Stimulated activated CD8-positive, alpha-beta memory T cell treated with anti-CD3 and anti-CD28 coated beads, Interleukin-12 subunit alpha, Interleukin-12 subunit beta, amount 100 ng/mL, for 4 hours (primary cell): ENCODE results near the gene PPARA.
"Not testable (repeated sequence)": the region's sequence is repeated elsewhere in the genome, so short reads cannot be mapped to it uniquely, and the experiment has no call there.

Source experiments
- DNase-seq: peaks from one replicate; pipeline ENCODE4 v3.0.0-alpha.2; 2020; ENCODE audit warnings: low read depth

The PPARA gene

DNA sequence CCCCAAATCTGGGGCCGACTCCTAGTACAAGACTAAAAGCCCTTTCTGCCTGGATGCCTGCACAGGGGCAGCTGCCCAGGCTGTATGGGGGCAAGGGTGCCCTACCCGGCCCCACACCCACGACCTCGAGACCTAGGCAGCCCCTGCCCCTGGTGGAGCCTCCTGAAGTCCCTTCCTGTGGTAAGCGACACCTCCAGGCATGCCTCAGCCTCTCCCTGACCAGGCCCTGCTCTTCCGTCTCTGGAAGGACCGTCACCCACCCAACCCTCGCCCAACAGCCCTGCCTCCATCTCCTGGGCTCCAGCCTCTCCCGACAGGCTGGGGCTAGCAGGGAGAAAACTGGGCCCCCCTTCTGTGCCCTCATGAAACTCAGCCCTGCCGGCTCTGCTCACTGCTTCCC is 22.8 kb upstream of the PPARA start:
- DNase-seq = no peak

DNA sequence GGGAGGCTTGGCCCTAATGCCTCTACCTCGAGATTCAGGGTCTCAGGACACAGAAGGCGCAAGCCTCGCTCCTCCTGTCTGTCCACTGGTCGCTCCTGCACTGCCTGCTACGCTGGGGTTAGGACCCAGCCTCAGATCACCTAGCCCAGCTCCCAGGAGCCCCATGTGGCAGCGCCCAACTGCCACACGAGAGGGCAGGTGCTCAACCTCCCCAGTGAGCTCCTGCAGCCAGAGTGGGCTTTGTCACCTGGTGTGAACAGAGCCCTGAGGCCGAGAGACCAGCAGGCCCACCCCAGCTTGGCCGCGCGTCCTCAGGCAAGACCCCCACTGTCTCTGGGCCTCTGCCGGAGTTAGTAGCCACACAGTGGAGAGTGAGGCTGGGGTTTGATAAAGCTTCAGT is 21.7 kb upstream of the PPARA start:
- no peak for DNase-seq

DNA sequence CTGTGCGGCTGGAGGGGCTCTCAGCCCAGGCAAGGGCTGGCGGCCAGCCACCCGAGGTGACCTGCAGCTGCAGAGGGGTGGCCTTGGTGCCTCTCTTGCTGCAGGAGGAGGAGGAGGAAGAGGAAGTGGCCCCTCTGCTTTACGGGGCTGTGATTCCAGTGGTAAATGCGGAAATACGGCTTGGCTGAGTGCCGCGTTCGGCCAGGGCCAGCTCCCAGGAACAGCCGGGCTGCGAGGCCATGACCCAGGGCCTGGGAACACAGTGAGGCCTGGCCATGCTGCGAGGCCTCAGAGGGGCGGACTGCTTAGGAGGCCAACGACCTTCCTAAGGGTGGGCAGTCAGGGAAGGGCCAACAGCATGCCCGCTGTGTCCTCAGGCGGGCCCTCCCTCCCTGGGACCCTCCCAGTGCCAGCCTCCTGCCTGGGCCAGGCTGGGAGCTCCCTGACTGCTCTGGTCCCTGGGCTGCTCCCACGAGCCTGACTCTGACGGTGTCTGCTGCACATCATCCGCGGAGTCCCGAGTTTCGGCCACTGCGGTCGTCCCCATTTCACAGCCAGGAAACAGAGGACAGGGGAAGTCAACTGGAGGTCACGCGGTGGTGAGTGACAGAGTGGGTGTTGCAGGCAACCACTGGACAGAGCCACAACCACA is 20.8 kb upstream of the PPARA start:
- no peak for DNase-seq

DNA sequence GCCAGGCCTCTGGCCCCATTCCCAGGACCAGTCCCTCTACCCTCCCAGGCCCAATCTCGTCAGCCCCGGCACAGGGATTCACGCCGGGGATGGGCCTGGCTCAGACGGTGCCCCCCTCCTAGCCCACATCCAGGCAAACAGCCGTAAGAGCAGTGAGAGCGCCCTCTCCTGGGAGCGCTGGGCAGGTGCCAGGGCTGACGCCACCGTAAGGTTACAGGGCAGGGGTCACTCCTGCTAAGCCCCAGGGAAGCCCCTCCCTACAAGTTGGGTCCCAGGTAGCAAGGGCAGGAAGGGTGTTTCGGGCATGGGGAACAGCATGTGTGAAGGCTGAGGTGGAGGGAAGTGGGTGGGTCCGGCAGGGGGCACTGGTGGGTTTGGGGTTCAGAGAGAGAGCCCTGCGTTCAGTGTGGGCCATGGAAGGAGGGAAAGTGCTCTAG is 19.2 kb upstream of the PPARA start:
- no peak for DNase-seq

DNA sequence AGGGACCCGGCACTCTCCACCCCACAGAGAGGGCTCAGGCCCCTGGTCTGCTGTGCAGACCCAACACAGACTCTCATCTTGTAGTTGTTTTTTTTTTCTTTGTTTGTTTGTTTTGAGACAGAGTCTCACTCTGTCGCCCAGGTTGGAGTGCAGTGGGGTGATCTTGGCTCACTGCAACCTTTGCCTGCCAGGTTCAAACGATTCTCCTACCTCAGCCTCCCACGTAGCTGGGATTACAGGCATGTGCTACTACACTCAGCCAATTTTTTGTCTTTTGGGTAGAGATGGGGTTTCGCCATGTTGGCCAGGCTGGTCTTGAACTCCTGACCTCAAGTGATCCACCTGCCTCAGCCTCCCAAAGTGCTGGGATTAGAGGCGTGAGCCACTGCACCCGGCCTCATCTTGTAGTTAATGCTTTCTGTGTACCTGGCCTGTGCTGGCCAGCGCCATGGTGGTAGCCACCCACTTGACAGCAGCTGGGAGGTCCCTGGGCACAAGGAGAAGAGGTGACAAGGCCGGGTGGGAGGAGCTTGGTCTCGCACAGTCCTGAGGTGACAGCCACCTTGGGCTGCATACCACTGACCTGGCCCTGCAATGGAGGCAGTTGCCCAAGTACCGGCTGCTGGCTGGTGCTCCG is 18.0 kb upstream of the PPARA start:
- not testable (repeated sequence) for DNase-seq

DNA sequence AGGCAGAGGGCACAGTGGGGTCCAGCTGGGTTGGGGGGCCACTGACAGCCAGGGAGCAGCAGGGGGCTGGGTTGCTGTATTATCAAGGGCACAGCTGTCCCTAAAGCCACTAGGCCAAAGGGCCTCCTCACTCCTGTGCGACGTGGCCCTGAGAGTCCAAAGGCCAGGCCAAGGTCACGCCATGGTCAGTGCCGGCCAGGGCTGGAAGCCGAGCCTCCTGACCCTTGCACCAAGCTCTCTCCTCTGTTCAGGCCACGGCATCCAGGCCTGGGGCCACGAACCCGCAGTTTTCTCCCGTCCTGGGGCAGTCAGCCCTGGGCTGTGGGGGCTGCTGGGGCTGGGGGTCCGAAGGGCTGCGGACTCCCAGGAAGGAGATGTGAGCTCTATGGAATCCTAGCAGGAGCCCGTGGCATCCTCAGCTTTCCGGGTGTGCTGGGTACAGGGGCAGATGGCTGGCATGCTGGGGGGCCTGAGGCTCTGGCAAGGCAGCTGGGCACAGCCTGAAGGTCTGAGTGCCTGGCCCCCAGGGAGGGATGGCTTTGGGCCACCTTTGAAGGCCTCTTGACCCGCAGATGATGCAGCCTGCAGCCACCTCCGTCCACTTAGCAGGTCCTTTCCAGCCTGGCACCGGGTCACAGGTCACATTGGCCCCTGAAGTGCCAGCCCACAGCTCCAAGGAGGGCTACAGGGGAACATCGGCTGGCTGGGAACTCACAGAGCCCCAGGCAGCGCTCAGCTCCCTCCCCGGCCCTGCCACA is 17.3 kb upstream of the PPARA start:
- DNase-seq = no peak

DNA sequence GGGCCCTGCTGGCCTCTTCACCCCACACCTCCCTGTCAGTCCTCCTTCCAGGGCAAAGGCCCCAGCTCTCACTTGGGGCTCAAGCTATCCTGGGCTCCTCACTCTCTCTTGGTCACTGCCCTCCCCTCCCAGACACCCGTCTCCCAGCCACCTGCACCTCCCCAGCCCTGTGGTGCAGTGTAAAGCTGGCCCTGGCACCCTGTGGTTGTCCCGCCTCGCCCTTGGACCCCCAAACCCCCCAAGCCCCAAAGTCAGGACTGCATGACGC is 16.8 kb upstream of the PPARA start:
- no peak for DNase-seq

DNA sequence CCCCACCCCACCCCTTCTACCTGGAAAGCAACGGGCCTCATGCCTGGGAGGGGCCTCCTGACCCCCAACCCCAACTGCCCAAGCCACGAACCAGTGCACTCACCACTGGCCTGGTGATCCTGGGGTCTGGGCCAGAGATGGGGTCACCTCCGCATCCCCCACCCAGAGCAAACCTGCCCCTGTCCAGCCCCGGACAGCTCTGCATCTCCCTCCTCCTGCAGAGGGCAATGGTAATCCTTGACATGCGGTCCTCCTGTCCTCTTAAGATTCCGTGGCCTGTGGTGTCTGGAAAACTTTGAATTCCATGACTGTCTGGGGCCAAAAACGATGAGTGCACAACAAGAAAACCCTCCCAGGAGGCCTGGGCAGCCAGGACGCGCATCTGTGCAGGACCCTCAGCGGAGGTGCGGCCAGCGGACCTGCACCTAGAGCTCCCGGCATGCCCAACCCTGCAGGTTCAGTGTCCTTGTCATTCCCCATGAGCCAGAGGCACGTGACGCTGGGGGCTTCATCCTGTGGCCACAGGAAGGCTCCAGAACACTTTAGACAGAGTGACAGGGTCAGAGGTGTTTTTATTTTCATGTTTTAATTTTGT is 16.1 kb upstream of the PPARA start:
- no peak for DNase-seq

DNA sequence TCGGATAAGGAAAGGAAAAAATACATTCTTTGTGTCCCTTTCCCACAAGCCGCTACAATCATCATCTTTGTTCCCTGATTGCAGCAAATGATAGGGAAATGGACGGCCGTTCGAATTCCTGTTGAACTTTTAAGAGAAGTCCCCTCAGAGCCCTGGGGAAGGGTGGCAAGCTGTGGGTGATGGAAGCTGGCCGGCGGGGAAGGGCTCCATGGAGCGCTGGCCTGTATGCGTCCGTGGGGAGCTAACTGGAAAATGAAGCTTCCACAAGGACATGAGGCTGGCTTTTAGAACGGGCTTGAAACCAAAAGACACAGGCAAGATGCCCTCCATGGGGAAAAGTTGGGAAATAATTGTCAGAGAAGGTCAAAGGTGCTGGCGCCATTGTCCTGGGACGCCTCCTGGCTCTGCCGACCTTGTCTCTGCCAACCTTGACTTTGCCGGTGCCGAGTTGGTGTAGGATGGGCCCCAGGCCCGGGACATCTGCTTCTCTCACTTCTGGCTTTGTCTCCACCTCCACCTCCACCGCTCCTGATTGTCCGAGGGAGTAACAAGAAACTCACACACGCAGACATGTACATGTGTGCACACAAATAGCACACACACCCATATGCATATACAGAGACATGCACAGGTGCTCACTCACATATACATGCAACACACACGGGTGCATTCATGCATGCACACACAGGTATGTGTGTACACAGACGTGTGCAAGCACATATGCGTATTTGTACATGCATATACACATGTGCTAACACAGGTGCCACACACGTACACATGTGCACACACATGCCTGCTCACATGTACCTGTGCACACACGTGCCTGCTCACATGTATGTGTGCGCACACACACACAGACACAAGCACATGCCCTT is 14.5 kb upstream of the PPARA start:
- no peak for DNase-seq

DNA sequence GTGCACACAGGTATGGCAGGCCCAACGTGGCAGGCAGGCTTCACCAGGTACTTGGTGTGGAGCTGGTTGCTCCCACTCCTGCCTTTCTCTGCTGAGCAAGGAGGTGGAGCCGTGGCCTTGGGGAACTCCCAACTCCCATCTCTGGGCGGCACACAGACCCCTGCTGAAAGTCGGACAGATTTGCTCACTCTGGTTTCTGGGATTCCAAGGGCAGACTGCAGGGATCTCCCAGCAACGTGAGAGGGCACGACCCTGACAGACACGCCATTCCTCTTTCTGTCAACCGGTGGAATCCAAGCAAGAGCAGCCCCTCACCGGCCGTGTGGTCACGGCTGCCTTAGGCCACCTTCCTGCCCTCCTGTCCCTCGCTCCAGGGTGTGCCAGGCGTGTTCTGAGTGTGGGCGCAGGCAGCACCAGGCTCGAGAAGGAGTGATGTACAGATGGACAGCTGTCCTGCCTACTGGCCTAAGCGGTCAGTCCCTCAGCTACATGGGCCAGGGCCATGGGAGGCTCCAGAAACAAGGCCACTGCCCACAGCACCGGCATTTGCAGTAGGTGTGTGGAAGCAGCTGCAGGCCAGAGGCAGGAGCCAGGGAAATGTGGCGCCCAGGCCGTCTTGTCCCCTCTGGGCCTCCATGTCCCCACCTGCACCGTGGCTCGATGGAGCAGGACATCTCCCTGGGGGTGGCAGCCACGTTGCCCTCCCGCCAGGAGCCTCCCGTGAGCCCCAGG is 13.7 kb upstream of the PPARA start:
- DNase-seq = no peak

DNA sequence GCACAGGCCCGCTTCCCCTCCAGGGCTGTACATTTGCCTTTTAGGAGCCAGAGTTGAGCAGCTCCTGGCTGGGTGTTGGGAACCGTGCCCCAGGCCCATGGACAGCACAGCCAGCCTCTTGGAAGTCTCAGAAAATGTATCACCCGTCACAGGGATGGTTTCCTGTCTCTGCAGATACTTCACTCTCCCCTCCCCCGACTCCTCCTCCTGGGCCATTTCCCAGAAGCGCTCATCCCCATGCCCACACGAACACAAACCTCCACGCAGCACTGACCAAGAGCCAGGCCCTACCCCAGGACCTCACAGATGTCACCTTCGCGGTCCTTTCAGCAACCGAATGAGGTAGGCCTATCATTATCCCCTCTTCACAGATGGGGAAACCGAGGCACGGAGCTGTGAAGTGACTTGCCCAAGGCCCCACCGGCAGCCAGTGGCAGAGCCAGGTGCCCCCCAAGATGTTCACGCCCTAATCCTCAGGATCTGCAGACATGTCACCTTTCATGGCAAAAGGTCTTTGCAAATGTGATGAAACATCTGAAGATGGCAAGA is 13.0 kb upstream of the PPARA start:
- DNase-seq = no peak

DNA sequence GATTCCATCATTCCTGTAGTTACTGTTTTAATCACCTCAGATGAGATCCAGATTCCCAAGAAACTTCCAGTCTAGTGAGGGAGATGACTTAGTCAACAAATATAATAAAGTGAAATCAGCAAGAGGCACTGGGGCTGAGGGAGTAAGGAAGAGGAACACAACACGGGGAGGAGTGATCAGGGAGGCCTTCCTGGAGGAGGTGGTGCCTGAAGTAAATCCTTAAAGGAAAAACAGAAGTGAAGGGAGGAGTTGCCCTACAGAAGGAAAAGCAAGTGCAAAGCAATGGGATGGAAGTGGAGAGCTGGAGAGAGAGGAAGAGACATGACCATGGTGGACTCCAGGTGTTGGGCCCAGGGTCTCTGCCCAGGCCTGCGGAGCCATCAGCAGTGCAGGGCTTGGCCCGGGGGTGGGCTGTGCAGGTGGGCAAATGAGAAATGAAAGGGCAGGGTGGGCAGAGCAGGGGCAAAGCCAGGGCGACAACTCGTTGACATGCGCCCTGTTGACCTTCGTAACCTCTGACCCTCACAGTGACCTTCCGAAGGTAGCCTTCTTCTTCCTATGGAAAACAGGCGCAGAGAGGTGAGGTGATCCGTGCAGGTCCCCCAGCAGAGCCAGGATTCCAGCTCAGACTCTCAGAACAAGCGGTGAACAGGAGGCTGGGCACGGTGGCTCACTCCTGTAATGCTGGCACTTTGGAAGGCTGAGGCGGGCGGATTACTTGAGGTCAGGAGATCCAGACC is 12.1 kb upstream of the PPARA start:
- no peak for DNase-seq

DNA sequence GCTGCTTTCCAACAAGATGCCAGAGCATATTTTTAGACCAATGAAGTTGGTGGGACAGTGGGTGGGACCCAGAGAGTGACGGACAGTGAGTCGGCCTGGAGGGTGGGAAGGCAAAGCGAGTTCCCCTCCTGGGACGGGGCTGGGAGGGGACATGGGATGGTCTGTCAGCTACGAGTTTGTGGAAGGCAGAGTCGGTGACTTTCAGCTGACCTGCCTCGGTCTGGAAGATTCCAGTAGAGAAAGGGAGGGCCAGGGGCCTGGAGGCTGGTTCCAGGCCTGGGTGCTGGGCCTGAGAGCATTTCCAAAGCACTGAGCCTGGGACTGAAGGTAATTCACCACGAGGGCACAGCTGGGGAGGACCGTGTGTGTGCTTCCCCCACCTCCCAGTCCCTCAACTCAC is 10.9 kb upstream of the PPARA start:
- not testable (repeated sequence) for DNase-seq

DNA sequence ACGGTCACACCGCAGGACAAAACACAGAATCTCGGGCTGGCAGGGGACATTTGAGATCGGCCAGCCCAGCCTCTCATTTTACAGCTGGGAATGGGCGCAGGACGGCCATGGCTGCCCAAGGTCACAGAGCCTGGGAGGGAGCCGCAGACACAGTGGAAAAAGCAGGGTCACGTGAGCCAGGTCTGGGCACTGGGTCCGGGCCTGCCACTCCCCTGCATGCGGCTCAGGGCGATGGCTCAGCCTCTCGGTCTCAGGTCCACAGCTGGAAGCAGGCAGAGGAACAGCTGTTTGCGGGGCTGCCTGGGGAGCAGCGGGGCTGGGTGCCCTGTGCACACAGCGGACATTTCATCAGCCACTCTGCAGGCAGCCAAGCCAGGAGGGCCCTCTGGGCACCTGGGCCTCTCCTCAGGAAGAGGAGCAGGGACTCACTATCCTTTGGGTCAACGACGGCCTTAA is 10.4 kb upstream of the PPARA start:
- no peak for DNase-seq

DNA sequence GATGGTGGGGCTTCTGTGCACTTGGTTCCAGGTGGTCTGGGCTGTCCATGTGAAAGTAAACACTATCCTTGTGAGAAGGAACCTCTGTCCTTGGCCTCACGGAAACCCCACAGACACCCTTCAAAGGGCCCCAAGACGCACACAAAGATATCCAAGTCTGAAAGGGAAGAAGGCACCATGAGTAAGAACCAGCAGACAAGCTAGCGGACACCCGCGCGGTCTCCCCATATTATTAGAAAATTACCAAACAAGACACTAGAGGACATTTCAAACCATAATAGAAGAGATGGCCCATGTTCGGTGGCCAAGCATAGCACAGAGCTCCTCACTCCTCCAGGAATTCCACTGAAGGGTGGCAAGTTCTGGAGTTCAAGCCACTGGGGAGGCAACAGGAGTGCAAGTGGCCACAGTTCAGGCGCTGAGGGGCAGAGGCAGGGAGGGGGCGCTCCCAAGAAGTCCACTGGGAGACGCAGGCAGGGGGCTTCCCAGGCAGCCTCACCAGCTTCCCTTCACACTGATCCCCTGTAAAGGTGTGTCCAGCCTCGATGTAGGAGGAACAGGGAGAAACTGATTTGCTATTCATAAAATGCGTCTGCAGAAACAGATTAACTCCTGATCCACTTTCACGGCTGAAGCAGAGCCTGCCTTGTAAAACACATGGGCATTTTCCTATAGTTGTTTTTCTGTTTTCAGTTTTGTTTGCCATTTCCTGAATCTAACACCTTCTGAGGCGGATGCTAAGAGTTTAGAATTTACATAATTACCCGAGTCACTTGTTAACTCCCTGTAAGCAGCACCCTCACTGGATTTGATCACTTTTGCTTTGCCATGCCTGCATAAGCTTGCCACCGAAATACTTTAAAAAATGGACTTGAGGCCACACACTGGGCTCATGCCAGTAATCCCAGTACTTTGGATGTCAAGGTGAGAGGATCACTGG is 9.1 kb upstream of the PPARA start:
- no peak for DNase-seq

DNA sequence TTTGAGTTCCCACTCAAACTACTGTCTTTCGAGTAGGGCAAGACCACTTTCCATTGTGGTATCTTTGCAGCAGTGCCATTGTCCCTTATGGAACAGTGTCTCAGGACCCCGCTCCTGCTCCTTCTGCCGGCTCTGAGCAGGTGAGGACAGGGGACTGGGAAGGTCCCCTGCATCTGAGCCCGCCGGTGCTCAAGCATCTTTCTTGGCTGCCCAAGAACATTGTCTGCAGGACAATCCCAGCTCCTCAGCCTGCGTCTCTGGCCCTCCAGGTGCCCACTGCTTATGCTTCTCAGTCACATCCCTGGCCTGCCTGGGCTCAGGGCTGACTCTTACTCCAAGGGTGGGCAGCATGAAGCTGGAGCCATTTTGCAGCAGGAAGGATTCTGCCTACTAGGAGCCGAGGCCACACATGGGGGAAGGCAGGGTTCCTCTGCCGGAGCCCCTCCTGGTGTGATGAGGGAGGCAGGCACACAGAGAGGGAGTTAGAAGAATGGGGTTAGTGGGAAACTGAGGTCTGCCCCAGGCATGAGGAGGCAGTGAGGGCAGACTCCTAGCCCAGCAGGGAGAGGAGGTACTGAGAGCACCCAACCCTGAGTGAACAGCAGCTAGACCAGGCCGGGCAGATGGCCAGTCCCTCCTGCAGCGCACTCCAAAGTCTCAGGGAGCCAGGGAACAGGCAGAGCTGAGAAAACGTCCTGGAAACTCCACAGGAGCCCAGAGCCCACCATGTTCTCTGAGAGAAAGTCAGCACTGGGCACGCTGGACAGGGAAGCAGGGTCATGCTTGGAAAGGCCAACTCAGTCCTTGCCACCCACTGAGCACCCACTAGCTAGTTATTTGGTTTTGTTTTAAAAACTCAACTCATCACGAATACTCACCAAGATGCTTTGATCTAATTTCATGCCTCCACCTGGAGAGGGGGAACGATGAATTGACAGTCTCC is 7.5 kb upstream of the PPARA start:
- DNase-seq = no peak

DNA sequence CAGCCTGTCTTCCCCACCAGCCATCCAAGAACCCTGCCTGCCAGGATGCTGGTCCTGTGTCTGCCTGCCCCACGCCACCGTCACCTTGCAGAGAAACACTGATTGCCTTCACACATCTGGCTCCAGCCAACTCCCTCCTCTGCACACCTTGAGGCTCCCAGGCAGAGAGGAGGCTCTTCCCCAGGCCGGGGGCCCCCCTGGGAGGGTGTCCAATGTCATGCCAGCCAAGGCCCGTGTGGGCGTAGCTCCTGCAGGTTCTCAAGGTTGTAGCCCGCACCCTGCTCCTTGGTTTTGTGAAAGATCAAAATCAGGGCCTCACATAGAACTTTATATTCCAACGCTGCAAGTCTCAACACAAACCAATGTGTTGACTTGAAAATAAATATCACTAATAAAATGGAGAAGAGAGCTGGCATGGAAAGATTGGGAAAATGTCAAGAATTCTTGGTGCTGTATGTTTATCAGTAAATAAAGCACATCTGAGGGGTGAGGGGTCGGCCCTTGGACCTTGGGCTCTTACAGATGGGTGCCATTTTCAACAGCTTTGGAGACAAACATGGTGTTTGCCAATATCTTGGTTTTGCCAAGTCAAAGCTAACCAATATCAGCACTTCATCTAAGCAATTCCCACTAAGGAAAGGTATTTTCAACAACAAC is 6.7 kb upstream of the PPARA start:
- no peak for DNase-seq
